HG03460 (cell line): ENCODE measurements around the gene SPEM2.

Experiments used
- ATAC-seq: cut with Tn5 transposase; IDR thresholded peaks from one replicate; pipeline ENCODE4 v1.9.1; 2021; ENCODE audit not compliant: unreplicated experiment

Gene SPEM2

GRCh38 chr17:7403977-7404736 lies 21.3 kb upstream of the SPEM2 start, which contains the start of gene TMEM256:
Gene TMEM256 (minus strand): TSS chr17:7404097. CDS start chr17:7404084, 13 bp downstream.
- ATAC-seq: peak; percentile 91

GRCh38 chr17:7404737-7405349 lies 20.6 kb upstream of the SPEM2 start:
- peak; percentile 4 for ATAC-seq

- ATAC-seq: no peak
Measured at GRCh38 chr17:7405350-7406234, 19.8 kb upstream of the SPEM2 start.

GRCh38 chr17:7406235-7406825 lies 19.1 kb upstream of the SPEM2 start:
- no peak for ATAC-seq

- no peak for ATAC-seq
Measured at GRCh38 chr17:7407082-7407481, 18.3 kb upstream of the SPEM2 start.

GRCh38 chr17:7407485-7408251 lies 17.7 kb upstream of the SPEM2 start, which contains the start of gene NLGN2:
Gene NLGN2 (plus strand): TSS chr17:7407845. CDS start chr17:7408256, 411 bp downstream.
- ATAC-seq: no peak

- ATAC-seq: no peak
Measured at GRCh38 chr17:7408252-7408727, 17.1 kb upstream of the SPEM2 start.

- ATAC-seq: no peak
Measured at GRCh38 chr17:7408863-7409262, 16.6 kb upstream of the SPEM2 start.

GRCh38 chr17:7409716-7410115 lies 15.7 kb upstream of the SPEM2 start:
- ATAC-seq: no peak

GRCh38 chr17:7410634-7411426 lies 14.6 kb upstream of the SPEM2 start:
- no peak for ATAC-seq

GRCh38 chr17:7411427-7411750 lies 14.0 kb upstream of the SPEM2 start:
- ATAC-seq: no peak

- no peak for ATAC-seq
Measured at GRCh38 chr17:7413346-7413985, 11.9 kb upstream of the SPEM2 start.

GRCh38 chr17:7414837-7415236 lies 10.6 kb upstream of the SPEM2 start:
- no peak for ATAC-seq

- no peak for ATAC-seq
Measured at GRCh38 chr17:7415784-7416183, 9.6 kb upstream of the SPEM2 start.

GRCh38 chr17:7416323-7416722 lies 9.1 kb upstream of the SPEM2 start:
- no peak for ATAC-seq

GRCh38 chr17:7417056-7417655 lies 8.3 kb upstream of the SPEM2 start:
- ATAC-seq: no peak

GRCh38 chr17:7418472-7419152 lies 6.8 kb upstream of the SPEM2 start:
- no peak for ATAC-seq
